Uterus (tissue), 2 donors: ENCODE measurements around the gene BICD1.

Experiments
- CTCF ChIP-seq, 4 experiments: fragments of 200-600 bp in 2 of 4; fragments of 450-650 bp in 2 of 4; sonication (generic) in 2 of 4; IDR thresholded peaks; one replicate each; pipeline ENCODE4 v1.5.1; 2016 to 2019; ENCODE audit warnings: antibody characterized with exemption in 4 of 4, mild to moderate bottlenecking in 2 of 4, moderate library complexity in 1 of 4
- POLR2A ChIP-seq, 2 donors: fragments of 450-650 bp; IDR thresholded peaks; one replicate each; pipeline ENCODE4 v1.6.1; 2016; ENCODE audit warnings: antibody characterized with exemption in 2 of 2, mild to moderate bottlenecking in 1 of 2, moderate library complexity in 1 of 2

GRCh38 chr12:32178341-32179010 is 71.8 kb downstream of the BICD1 start:
- TF ChIP-seq CTCF (IDR thresholded peaks at IDR 0.05) (no peak), POLR2A (IDR thresholded peaks at IDR 0.05) (no peak)
